ENCODE results near the gene PAXIP1. TPM values are rescaled to one million over a fixed set of nuclear protein-coding genes. Genes with fewer than 3 reads are reported as not detected.
"Not testable (repeated sequence)": the region's sequence is repeated elsewhere in the genome, so short reads cannot be mapped to it uniquely, and the experiment has no call there.

The PAXIP1 gene
- total RNA-seq, 1 donor from 2014 or later: 5.0 TPM

GRCh38 chr7:154931906-154932305 is 71.0 kb downstream of the PAXIP1 start:
- Histone ChIP-seq H3K27me3 (ENCODE audit: control insufficient read depth, insufficient read depth, low read length) (no peaks in the 10 kb centered on the region), H3K4me3 (ENCODE audit: low read depth, low read length) (no peak overlapping the region), H3K36me3 (ENCODE audit: control insufficient read depth, insufficient read depth, low read length) (no peaks in the 10 kb centered on the region)
- DNase-seq (ENCODE audit: low read depth) (no peak), FAIRE-seq (no peak)
- no peak for TF ChIP-seq CTCF (IDR thresholded peaks at IDR 0.05; ENCODE audit: insufficient read depth, low read length, severe bottlenecking)

GRCh38 chr7:154929006-154929726 is 73.8 kb downstream of the PAXIP1 start:
- FAIRE-seq: no peak
- peak overlapping the region; percentile 48 for H3K4me3 ChIP-seq (ENCODE audit: low read depth, low read length)
- no peaks in the 10 kb centered on the region for H3K27me3 ChIP-seq (ENCODE audit: control insufficient read depth, insufficient read depth, low read length)
- TF ChIP-seq CTCF (IDR thresholded peaks at IDR 0.05; ENCODE audit: insufficient read depth, low read length, severe bottlenecking): no peak
- DNase-seq (ENCODE audit: low read depth): no peak
- no peaks in the 10 kb centered on the region for H3K36me3 ChIP-seq (ENCODE audit: control insufficient read depth, insufficient read depth, low read length)

GRCh38 chr7:154928136-154929005 is 74.6 kb downstream of the PAXIP1 start:
- FAIRE-seq (no peak), DNase-seq (ENCODE audit: low read depth) (peak; percentile 93)
- peak overlapping the region; percentile 48 for H3K4me3 ChIP-seq (ENCODE audit: low read depth, low read length)
- no peaks in the 10 kb centered on the region for H3K27me3 ChIP-seq (ENCODE audit: control insufficient read depth, insufficient read depth, low read length)
- H3K36me3 ChIP-seq (ENCODE audit: control insufficient read depth, insufficient read depth, low read length): no peaks in the 10 kb centered on the region
- TF ChIP-seq CTCF (IDR thresholded peaks at IDR 0.05; ENCODE audit: insufficient read depth, low read length, severe bottlenecking): no peak

- DNase-seq (ENCODE audit: low read depth) (peak; percentile 86), FAIRE-seq (no peak)
- peak; percentile 52 for TF ChIP-seq CTCF (IDR thresholded peaks at IDR 0.05; ENCODE audit: insufficient read depth, low read length, severe bottlenecking)
- Histone ChIP-seq H3K36me3 (ENCODE audit: control insufficient read depth, insufficient read depth, low read length) (no peaks in the 10 kb centered on the region), H3K27me3 (ENCODE audit: control insufficient read depth, insufficient read depth, low read length) (no peaks in the 10 kb centered on the region), H3K4me3 (ENCODE audit: low read depth, low read length) (peak overlapping the region; percentile 48)
Observed at GRCh38 chr7:154927624-154928125, 75.2 kb downstream of the PAXIP1 start.

- FAIRE-seq; H3K27me3 ChIP-seq (ENCODE audit: control insufficient read depth, insufficient read depth, low read length); DNase-seq (ENCODE audit: low read depth); H3K36me3 ChIP-seq (ENCODE audit: control insufficient read depth, insufficient read depth, low read length); H3K4me3 ChIP-seq (ENCODE audit: low read depth, low read length): not testable (repeated sequence)
Observed at GRCh38 chr7:154922472-154922871, 80.5 kb downstream of the PAXIP1 start.
